ENCODE data around the gene ASCL2. TPM values are rescaled to one million over a fixed set of nuclear protein-coding genes. Genes with fewer than 3 reads are reported as not detected.

ASCL2 gene
- total RNA-seq, 1 experiment from 2014 or later, result not detected

- H3K27ac Mint-ChIP-seq (ENCODE audit: low read depth, unreplicated experiment), result no peak overlapping the region
- no TSS peak for BruUV-seq (replicated peaks)
- DNase-seq (ENCODE audit: unreplicated experiment), result no peak
- intact Hi-C loops (cut with micrococcal nuclease), result no loop called here
- H3K4me3 Mint-ChIP-seq (ENCODE audit: unreplicated experiment), result no peak overlapping the region
- no peak for TF ChIP-seq CTCF (IDR thresholded peaks at IDR 0.05; ENCODE audit: unreplicated experiment)
- no peaks in the 10 kb centered on the region for H3K4me1 Mint-ChIP-seq (ENCODE audit: insufficient read depth, unreplicated experiment)
- H3K27me3 Mint-ChIP-seq (ENCODE audit: insufficient read depth, unreplicated experiment), result peaks cover 46% of the 10 kb centered on the region
- POLR2A ChIA-PET, result no interaction called here
- CTCF ChIA-PET, result interaction anchor here (1.4 kb wide), 1 partner anchor 25 kb away, joined by 5 read pairs; no protein-coding TSS in a partner anchor
- no peaks in the 10 kb centered on the region for H3K36me3 Mint-ChIP-seq (ENCODE audit: insufficient read depth, unreplicated experiment)
- H3K9me3 Mint-ChIP-seq (ENCODE audit: unreplicated experiment), result no peaks in the 10 kb centered on the region
These were observed 50.9 kb downstream of the ASCL2 start for GRCh38 chr11:2219318-2220017.

Other genes with a start within 250 kb of the ASCL2 start
- gene IGF2, start 131.2 kb downstream of the ASCL2 start, total RNA-seq (2022), result 0.29 and 0.35 TPM in 2 replicates
- not detected in 2 replicates for gene INS, start 109.4 kb downstream of the ASCL2 start, total RNA-seq (2022)
- 0.20 and 1.1 TPM in 2 replicates for gene TH, start 98.8 kb downstream of the ASCL2 start, total RNA-seq (2022)
- not detected in 2 replicates for gene C11orf21, start 31.3 kb upstream of the ASCL2 start, total RNA-seq (2022)
- not detected in 2 replicates for gene TSPAN32, start 31.4 kb upstream of the ASCL2 start, total RNA-seq (2022)
- gene CD81, start 106.7 kb upstream of the ASCL2 start, total RNA-seq (2022), result 183 and 187 TPM in 2 replicates
- 69.9 and 70.3 TPM in 2 replicates for gene TSSC4, start 130.2 kb upstream of the ASCL2 start, total RNA-seq (2022)
- not detected in 2 replicates for gene TRPM5, start 173.9 kb upstream of the ASCL2 start, total RNA-seq (2022)
- gene KCNQ1, start 174.4 kb upstream of the ASCL2 start, total RNA-seq (2022), result not detected in 2 replicates

Measured in MCF 10A (cell line).